GM12801 (cell line): Measurements from ENCODE around the gene TXNDC12.

Source experiments
- TF ChIP-seq, protein P1 (sequence below): IDR thresholded peaks from one replicate; pipeline ENCODE4 v1.5.1; 2011; ENCODE audit warnings: control low read depth; ENCODE audit not compliant: insufficient read length; ENCODE audit errors: extremely low read depth

TXNDC12 gene

DNA sequence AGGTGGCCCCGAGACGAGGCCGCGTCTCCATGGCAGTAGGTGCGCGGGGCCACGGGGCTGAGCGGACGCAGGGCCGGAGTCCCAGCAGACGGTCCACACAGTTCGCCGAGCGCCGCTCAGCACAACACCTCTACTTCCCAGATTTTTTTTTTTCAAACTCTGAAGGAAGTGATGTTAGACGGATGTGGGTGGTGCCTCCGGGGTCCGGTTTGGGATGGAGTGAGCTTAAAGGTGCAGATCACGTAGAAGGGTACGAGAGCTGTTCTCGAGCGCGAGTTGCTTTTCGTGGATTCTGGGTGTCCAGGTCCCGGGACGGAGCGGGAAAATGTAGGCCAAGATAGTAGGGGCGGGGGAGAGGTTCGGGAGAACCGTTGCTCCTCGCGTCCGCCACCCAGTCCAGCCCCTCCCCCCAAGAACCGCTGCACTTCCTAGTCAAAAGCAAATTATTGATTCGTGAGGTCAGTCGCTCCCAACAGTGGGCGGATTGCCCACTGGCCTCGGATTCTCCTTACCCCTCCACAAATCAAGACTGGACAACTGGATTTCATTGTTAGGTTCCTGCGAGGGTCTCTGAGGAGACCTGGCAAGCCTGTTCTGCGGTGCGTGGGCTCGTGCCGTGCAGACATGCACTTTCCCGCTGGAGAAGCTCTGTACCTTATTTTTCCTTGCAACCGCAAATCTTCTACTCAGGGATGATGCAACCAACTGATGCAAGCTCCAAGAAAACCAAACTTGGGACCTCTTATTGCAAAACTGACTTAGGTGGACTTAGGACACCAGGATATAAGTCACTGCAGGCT, at the start of gene TXNDC12:
TSS of gene TXNDC12 (minus strand) at position 126 of the 800 bp plus-strand sequence. CDS start at position 31, 95 bp downstream.
- TF ChIP-seq, protein P1, sequence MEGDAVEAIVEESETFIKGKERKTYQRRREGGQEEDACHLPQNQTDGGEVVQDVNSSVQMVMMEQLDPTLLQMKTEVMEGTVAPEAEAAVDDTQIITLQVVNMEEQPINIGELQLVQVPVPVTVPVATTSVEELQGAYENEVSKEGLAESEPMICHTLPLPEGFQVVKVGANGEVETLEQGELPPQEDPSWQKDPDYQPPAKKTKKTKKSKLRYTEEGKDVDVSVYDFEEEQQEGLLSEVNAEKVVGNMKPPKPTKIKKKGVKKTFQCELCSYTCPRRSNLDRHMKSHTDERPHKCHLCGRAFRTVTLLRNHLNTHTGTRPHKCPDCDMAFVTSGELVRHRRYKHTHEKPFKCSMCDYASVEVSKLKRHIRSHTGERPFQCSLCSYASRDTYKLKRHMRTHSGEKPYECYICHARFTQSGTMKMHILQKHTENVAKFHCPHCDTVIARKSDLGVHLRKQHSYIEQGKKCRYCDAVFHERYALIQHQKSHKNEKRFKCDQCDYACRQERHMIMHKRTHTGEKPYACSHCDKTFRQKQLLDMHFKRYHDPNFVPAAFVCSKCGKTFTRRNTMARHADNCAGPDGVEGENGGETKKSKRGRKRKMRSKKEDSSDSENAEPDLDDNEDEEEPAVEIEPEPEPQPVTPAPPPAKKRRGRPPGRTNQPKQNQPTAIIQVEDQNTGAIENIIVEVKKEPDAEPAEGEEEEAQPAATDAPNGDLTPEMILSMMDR, result no peak

DNA sequence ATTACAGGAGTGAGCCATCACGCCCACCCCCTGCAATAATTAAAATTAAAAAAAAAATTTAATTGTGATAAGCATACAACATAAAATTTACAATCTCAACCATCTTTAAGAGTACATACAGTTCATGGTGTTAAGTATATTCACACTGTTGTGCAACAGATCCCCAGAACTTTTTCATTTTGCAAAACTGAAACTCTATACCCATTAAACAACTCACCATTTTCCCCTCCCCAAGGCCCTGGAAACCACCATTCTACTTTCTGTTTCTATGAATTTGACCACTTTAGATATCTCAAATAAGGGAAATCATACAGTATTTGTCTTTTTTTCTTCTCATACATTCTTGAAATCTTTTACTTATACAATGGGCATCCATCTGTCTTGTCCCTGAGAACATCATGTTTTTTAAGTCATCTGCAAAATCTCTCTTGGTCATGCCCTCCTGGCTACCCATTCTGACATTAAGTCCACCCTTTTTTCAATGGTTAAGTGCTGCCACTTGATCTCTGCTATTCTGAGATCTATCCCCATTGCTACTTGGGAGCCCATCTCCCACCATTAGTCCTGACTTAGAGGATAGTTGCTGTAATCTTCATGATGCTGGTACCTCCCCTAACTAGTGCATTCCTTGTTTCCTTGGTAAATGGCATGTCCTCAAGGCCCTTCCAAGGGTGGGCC, 47.5 kb upstream of the TXNDC12 start:
- TF ChIP-seq, protein P1, result no peak

DNA sequence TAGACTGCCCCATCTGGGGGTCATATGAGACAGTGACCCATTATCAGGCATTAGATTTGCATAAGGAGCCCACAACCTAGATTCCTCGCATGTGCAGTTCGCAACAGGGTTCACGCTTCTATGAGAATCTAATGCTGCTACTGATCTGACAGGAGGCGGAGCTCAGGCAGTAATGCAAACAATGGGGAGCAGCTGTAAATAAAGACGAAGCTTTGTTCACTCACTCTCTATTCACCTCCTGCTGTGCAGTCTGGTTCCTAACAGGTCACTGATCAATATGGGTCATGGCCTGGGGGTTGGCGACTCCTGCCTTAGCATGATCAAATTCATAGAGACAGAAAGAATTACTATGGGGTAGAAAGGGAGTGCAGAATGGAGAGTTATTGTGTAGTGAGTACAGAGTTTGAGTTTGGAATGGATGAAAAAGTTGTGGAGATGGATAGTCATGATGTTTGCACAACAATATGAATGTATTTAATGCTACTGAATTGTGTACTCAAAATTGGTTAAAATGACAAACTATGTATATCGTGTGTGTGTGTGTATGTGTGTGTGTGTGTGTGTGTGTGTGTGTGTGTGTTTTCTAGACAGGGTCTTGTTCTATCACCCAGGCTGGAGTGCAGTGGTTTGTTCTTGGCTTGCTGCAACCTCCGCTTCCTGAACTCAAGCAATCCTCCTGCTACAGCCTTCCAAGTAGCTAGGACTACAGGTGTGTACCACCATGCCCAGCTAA, 43.3 kb upstream of the TXNDC12 start:
- TF ChIP-seq, protein P1, result no peak

DNA sequence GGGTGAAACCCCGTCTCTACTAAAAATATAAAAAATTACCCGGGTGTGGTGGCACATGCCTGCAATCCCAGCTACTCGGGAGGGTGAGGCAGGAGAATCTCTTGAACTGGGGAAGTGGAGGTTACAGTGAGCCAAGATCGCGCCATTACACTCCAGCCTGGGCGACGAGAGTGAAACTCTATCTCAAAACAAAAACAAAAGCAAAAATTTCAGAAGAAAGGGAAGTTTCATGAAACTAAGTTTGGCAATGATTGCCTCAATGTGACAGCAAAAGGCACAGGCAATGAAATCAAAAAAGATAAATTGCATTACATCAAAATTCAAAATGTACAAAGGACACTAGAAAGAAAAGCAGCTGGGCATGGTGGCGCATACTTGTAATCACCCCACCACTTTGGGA, 41.2 kb upstream of the TXNDC12 start:
- TF ChIP-seq, protein P1, result no peak

DNA sequence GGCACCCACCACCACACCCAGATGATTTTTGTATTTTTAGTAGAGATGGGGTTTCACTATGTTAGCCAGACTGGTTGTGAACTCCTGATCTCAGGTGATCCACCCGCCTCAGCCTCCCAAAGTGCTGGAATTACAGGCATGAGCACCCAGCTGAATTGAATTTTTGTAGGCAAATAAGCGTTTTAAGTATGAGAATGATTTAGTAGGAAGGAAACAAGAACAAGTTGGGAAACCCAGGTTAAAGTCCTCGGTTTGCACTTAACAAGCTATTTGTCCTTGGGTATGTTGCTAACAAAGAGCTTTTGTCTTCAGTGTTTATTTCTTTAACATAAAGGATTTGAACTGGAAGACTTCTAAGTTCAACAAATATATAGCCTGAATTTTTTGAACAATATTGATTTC, 25.0 kb upstream of the TXNDC12 start:
- TF ChIP-seq, protein P1, result no peak

DNA sequence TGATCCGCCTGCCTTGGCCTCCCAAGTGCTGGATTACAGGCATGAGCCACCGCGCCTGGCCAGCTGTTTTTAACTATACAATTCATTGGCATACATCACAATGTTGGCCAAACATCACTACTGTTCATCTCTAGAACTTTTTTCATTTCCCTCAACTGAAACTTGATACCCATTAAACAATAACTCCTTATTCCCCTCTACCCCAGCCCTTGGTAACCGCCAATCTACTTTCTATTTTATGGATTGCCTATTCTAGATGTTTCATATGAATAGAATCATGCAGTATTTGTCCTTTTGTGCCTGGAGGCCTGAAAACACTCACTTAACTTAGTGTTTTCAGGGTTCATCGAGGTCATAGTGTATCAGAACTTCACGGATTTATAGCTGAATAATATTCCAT, 17.3 kb upstream of the TXNDC12 start:
- TF ChIP-seq, protein P1, result no peak

DNA sequence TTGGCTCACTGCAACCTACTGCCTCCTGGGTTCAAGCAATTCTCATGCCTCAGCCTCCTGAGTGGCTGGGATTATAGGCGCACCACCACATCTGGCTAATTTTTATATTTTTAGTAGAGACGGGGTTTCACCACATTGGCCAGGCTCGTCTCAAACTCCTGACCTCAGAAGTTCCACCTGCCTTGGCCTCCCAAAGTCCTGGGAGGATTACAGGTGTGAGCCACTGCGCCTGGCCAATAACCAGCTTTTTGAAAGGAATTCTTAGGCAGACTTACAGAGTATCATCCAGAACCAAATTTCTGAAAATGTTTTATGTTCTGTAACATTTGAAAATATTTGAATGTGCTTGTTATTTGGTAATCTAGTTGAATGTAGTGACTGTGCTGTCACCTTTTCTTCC, 15.7 kb upstream of the TXNDC12 start:
- TF ChIP-seq, protein P1, result no peak
